CD4-positive, CD25-positive, alpha-beta regulatory T cell (primary cell): ENCODE results near the gene TAF9. TPM values are rescaled to one million over a fixed set of nuclear protein-coding genes. Genes with fewer than 3 reads are reported as not detected.
"Not testable (repeated sequence)": the region's sequence is repeated elsewhere in the genome, so short reads cannot be mapped to it uniquely, and the experiment has no call there.

Experiments
- ATAC-seq, 2 donors: fragments of 150-1000 bp; cut with Tn5 transposase; one replicate each; pipeline ENCODE4 v1.10.0; 2021; ENCODE audit warnings: low read depth in 2 of 2, moderate number of reproducible peaks in 2 of 2, moderate library complexity in 1 of 2
- DNase-seq, 3 donors: peaks; one replicate each; pipeline versions ENCODE4 v3.0.0 to v3.0.0-alpha.2; 2012 to 2022; ENCODE audit warnings: mixed read lengths in 1 of 3
- H3K27ac ChIP-seq: one replicate; pipeline ENCODE4 v1.7.0; 2013; ENCODE audit warnings: mild to moderate bottlenecking, low read length; ENCODE audit not compliant: insufficient read depth, poor library complexity, severe bottlenecking
- H3K27me3 ChIP-seq: one replicate; pipeline ENCODE4 v1.7.0; 2013; ENCODE audit warnings: low read length; ENCODE audit not compliant: control insufficient read depth, insufficient read depth
- H3K36me3 ChIP-seq: one replicate; pipeline ENCODE4 v1.7.0; 2013; ENCODE audit warnings: mild to moderate bottlenecking, low read length, moderate library complexity; ENCODE audit not compliant: control insufficient read depth, insufficient read depth
- H3K4me1 ChIP-seq: 2 replicates; pipeline ENCODE4 v1.7.0; 2013; ENCODE audit warnings: mild to moderate bottlenecking, low read length; ENCODE audit not compliant: insufficient read depth, control insufficient read depth, poor library complexity, severe bottlenecking
- H3K4me3 ChIP-seq: one replicate; pipeline ENCODE4 v1.7.0; 2013; ENCODE audit warnings: low read depth, mild to moderate bottlenecking, low read length, moderate library complexity
- H3K9me3 ChIP-seq, 2 experiments: 1 replicate in 1 of 2; 2 replicates in 1 of 2; pipeline ENCODE4 v1.7.0; 2013; ENCODE audit warnings: low read length in 2 of 2, mild to moderate bottlenecking in 1 of 2, moderate library complexity in 1 of 2; ENCODE audit not compliant: control insufficient read depth in 2 of 2
- H3K27ac Mint-ChIP-seq, 3 donors: one replicate each; pipeline ENCODE4 v1.8.0; 2020 to 2022; ENCODE audit warnings: mild to moderate bottlenecking in 3 of 3, mixed read lengths in 3 of 3, moderate library complexity in 2 of 3
- H3K27me3 Mint-ChIP-seq: one replicate; pipeline ENCODE4 v1.8.0; 2022; ENCODE audit warnings: mild to moderate bottlenecking, mixed read lengths
- H3K36me3 Mint-ChIP-seq: one replicate; pipeline ENCODE4 v1.8.0; 2020; ENCODE audit warnings: mixed read lengths
- H3K4me1 Mint-ChIP-seq, 4 donors: one replicate each; pipeline ENCODE4 v1.8.0; 2020 to 2022; ENCODE audit warnings: mixed read lengths in 4 of 4, mild to moderate bottlenecking in 1 of 4
- H3K4me3 Mint-ChIP-seq, 4 donors: one replicate each; pipeline ENCODE4 v1.8.0; 2020 to 2022; ENCODE audit warnings: mild to moderate bottlenecking in 4 of 4, mixed read lengths in 4 of 4, moderate library complexity in 3 of 4
- H3K9me3 Mint-ChIP-seq, 7 donors: one replicate each; pipeline ENCODE4 v1.8.0; 2020 to 2022; ENCODE audit warnings: mixed read lengths in 7 of 7, mild to moderate bottlenecking in 3 of 7, moderate library complexity in 2 of 7
- polyA plus RNA-seq, 4 donors: library from polyadenylated mRNA; unstranded; fragments of 300-500 nt; fragmentation: Illumina TruSeq; gene quantifications; one replicate each; pipeline ENCODE4 v1.2.3, GENCODE V29; 2021
- total RNA-seq: library from RNA; stranded (reverse); gene quantifications from one replicate; pipeline ENCODE4 v1.2.3, GENCODE V29; 2022

Gene TAF9
- total and polyA plus RNA-seq, 5 donors from 2014 or later, result 47.7 to 163 (median 145) TPM

DNA sequence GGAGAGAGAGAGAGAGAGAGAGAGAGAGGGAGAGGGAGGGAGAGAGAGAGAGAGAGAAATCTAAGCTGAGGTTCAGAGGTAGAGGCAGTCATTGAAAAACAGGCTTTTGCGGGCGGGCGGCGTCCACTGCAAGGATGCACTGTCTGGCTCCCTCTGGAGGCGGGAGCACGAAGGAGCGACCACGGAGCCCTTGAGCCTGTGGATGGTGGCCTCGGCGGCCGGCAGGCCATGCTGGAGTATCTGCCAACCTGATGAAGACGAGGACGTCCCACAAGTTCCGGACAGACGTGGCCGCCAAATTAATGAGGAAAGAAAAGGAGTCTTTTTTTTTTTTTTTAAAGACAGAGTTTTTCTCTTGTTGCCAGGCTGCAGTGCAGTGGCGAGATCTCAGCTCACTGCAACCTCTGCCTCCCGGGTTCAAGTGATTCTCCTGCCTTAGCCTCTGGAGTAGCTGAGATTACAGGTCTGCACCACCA is 34.5 kb downstream of the TAF9 start:
- peaks cover 7% of the 10 kb centered on the region for H3K4me1 ChIP-seq
- ATAC-seq, result peak; percentile 57 to 64
- H3K4me3 ChIP-seq, result no peak overlapping the region
- peaks cover 5% of the 10 kb centered on the region for H3K27me3 Mint-ChIP-seq
- H3K27ac ChIP-seq, result peak overlapping the region; percentile 5
- peaks cover 6% of the 10 kb centered on the region for H3K36me3 Mint-ChIP-seq
- H3K27me3 ChIP-seq, result no peaks in the 10 kb centered on the region
- H3K36me3 ChIP-seq, result no peaks in the 10 kb centered on the region
- no peaks in the 10 kb centered on the region for H3K9me3 ChIP-seq
- H3K9me3 Mint-ChIP-seq, result peaks cover 0 to 3% (median 0%) of the 10 kb centered on the region in 7 donors
- H3K4me3 Mint-ChIP-seq, result peak overlapping the region in 2 of 4 donors; percentile 48 to 60
- peak overlapping the region; percentile 68 to 91 (median 71) for H3K27ac Mint-ChIP-seq
- DNase-seq, result peak; percentile 50 to 85 (median 69)
- H3K4me1 Mint-ChIP-seq, result peaks cover 13 to 23% (median 18%) of the 10 kb centered on the region in 4 donors

GRCh38 chr5:69333668-69334315 is 35.5 kb downstream of the TAF9 start:
- not testable (repeated sequence) for H3K27me3 Mint-ChIP-seq, DNase-seq, ATAC-seq, H3K27me3 ChIP-seq, H3K4me1 ChIP-seq, H3K27ac ChIP-seq, H3K9me3 Mint-ChIP-seq, H3K4me3 ChIP-seq, H3K36me3 ChIP-seq, H3K9me3 ChIP-seq, H3K36me3 Mint-ChIP-seq
- Mint-ChIP-seq H3K27ac (peak overlapping the region in 1 of 3 donors; percentile 56), H3K4me3 (peak overlapping the region in 3 of 4 donors; percentile 15 to 47 (median 41)), H3K4me1 (peaks cover 13 to 23% (median 18%) of the 10 kb centered on the region in 4 donors)

GRCh38 chr5:69331528-69332445 is 37.5 kb downstream of the TAF9 start:
- no peaks in the 10 kb centered on the region for H3K36me3 ChIP-seq
- peak overlapping the region; percentile 87 for H3K4me3 ChIP-seq
- ATAC-seq (no peak), DNase-seq (peak in 1 of 3 donors; percentile 9)
- H3K27me3 Mint-ChIP-seq, result peaks cover 5% of the 10 kb centered on the region
- H3K27ac Mint-ChIP-seq, result peak overlapping the region; percentile 76 to 98 (median 94)
- H3K4me1 ChIP-seq, result peaks cover 7% of the 10 kb centered on the region
- no peaks in the 10 kb centered on the region for H3K9me3 ChIP-seq
- H3K27me3 ChIP-seq, result no peaks in the 10 kb centered on the region
- peak overlapping the region; percentile 87 to 96 (median 94) for H3K4me3 Mint-ChIP-seq
- H3K27ac ChIP-seq, result peak overlapping the region; percentile 77
- peaks cover 0 to 2% (median 0%) of the 10 kb centered on the region in 7 donors for H3K9me3 Mint-ChIP-seq
- H3K4me1 Mint-ChIP-seq, result peaks cover 13 to 23% (median 18%) of the 10 kb centered on the region in 4 donors
- peaks cover 7% of the 10 kb centered on the region for H3K36me3 Mint-ChIP-seq

DNA sequence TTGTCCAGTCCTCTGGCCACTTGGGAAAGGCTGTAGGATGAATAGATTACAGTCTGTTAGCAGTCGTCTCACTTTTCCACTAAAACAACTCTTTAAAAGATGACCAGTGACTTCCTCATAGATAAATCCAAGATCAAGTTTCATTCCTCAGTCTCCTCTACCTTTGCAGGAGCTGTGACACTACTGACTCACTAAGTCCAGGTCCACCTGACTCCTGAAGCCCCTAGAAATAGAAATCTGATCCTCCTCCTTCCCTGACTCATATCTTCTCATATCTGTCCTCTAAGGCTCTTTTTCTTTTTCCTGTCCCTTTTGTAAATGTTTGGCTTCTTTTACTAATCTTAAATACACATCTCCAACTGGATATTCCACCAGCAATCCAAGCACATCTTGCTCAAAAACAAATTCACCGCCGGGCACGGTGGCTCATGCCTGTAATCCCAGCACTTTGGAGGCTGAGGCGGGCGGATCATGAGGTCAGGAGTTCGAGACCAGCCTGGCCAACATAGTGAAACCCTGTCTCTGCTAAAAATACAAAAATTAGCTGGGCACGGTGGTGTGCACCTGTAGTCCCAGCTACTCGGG is 39.3 kb downstream of the TAF9 start:
- Mint-ChIP-seq H3K4me3 (peak overlapping the region in 1 of 4 donors; percentile 28), H3K27me3 (peaks cover 5% of the 10 kb centered on the region), H3K36me3 (peaks cover 7% of the 10 kb centered on the region), H3K4me1 (peaks cover 13 to 23% (median 15%) of the 10 kb centered on the region in 4 donors), H3K27ac (peak overlapping the region in 1 of 3 donors; percentile 72), H3K9me3 (peaks cover 0 to 2% (median 0%) of the 10 kb centered on the region in 7 donors)
- Histone ChIP-seq H3K27ac (no peak overlapping the region), H3K9me3 (no peaks in the 10 kb centered on the region), H3K4me3 (no peak overlapping the region), H3K36me3 (no peaks in the 10 kb centered on the region), H3K4me1 (peaks cover 7% of the 10 kb centered on the region), H3K27me3 (no peaks in the 10 kb centered on the region)
- DNase-seq (no peak), ATAC-seq (no peak)

DNA sequence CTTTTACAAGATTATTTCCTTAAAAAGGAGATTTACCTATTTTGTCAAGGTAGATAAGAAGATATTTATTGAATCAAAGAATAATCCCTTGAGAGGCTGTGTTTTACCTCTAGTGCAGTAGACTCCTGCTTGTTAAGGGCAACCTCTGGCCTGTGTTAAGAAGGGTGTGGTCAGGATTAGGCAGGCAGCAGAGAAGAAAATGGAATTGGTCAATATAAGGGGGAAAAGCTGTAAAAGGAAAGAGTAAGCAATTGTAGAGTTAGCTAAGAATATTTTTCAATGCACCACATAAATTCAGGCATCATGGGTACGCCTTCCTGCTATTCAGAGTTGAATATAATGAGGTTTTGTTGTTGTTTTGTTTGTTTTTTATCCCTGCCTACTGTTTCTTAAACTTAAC is 43.0 kb downstream of the TAF9 start:
- Mint-ChIP-seq H3K27me3 (no peaks in the 10 kb centered on the region), H3K9me3 (peaks cover 0 to 1% (median 0%) of the 10 kb centered on the region in 7 donors), H3K4me1 (peaks cover 0 to 5% (median 4%) of the 10 kb centered on the region in 4 donors), H3K4me3 (no peak overlapping the region), H3K27ac (peak overlapping the region in 1 of 3 donors; percentile 39), H3K36me3 (peaks cover 11% of the 10 kb centered on the region)
- ATAC-seq, result no peak
- Histone ChIP-seq H3K27ac (no peak overlapping the region), H3K4me3 (no peak overlapping the region), H3K36me3 (no peaks in the 10 kb centered on the region), H3K27me3 (no peaks in the 10 kb centered on the region), H3K9me3 (no peaks in the 10 kb centered on the region), H3K4me1 (no peaks in the 10 kb centered on the region)
- no peak for DNase-seq

GRCh38 chr5:69317391-69317790 is 51.9 kb downstream of the TAF9 start:
- H3K27ac ChIP-seq, result no peak overlapping the region
- Mint-ChIP-seq H3K36me3 (peaks cover 35% of the 10 kb centered on the region), H3K27ac (no peak overlapping the region), H3K27me3 (no peaks in the 10 kb centered on the region), H3K9me3 (no peaks in the 10 kb centered on the region), H3K4me1 (no peaks in the 10 kb centered on the region), H3K4me3 (no peak overlapping the region)
- peaks cover 5% of the 10 kb centered on the region for H3K36me3 ChIP-seq
- no peaks in the 10 kb centered on the region for H3K27me3 ChIP-seq
- ATAC-seq (no peak), DNase-seq (no peak)
- H3K9me3 ChIP-seq, result no peaks in the 10 kb centered on the region
- no peaks in the 10 kb centered on the region for H3K4me1 ChIP-seq
- H3K4me3 ChIP-seq, result no peak overlapping the region

DNA sequence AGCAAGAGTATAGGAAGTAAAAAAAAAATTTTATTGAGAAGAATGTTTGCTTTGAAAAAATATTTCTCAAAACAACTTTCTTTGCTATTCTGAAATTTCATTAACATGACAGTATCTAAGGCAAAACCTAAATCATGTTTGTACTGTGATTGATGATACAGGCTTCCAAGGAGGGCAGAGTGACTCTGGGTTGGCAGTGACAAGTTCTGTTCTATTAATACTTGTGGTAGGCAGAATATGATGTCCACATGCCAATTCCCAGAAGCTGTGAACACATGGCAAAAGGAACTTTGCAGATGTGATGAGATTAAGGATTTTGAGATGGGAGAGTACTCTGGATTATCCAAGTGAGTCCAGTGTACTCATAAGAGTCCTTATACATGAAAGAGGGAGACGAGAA is 53.3 kb downstream of the TAF9 start:
- H3K4me1 ChIP-seq, result no peaks in the 10 kb centered on the region
- peaks cover 40% of the 10 kb centered on the region for H3K36me3 Mint-ChIP-seq
- peak overlapping the region in 1 of 3 donors; percentile 57 for H3K27ac Mint-ChIP-seq
- H3K4me3 ChIP-seq, result no peak overlapping the region
- peaks cover 0 to 1% (median 0%) of the 10 kb centered on the region in 7 donors for H3K9me3 Mint-ChIP-seq
- no peaks in the 10 kb centered on the region for H3K27me3 Mint-ChIP-seq
- ATAC-seq, result no peak
- H3K27ac ChIP-seq, result no peak overlapping the region
- peaks cover 8% of the 10 kb centered on the region for H3K36me3 ChIP-seq
- no peak for DNase-seq
- H3K4me1 Mint-ChIP-seq, result peaks cover 0 to 2% (median 0%) of the 10 kb centered on the region in 4 donors
- no peaks in the 10 kb centered on the region for H3K27me3 ChIP-seq
- no peaks in the 10 kb centered on the region for H3K9me3 ChIP-seq
- no peak overlapping the region for H3K4me3 Mint-ChIP-seq
